NB4 (cell line): ENCODE results near the gene SETD1B.

Experiments
- CTCF ChIP-seq: IDR thresholded peaks from one replicate; pipeline ENCODE4 v1.5.1; 2012; ENCODE audit warnings: low read depth, low read length
- MAX ChIP-seq: IDR thresholded peaks from 2 replicates; pipeline ENCODE4 v1.6.1; 2011; ENCODE audit warnings: low read depth, low read length
- POLR2A ChIP-seq: IDR thresholded peaks from 2 replicates; pipeline ENCODE4 v1.6.1; 2011; ENCODE audit warnings: mild to moderate bottlenecking; ENCODE audit not compliant: insufficient read length; ENCODE audit errors: extremely low read depth

DNA sequence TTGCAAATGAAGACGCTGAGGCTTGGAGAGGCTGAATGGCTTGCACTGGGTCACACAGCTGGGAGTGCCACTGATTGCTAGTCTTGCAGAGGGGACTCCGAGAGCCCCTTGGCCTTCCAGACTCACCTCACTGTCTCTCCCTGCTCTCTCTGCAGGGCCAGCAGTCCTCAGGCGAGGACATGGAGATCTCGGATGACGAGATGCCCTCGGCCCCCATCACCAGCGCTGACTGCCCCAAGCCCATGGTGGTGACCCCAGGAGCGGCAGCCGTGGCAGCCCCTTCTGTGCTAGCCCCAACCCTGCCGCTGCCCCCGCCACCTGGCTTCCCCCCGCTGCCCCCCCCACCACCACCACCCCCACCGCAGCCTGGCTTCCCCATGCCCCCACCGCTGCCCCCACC, 10.1 kb downstream of the SETD1B start:
- TF ChIP-seq CTCF (no peak), POLR2A (no peak), MAX (no peak)
